IMR-90 (cell line): ENCODE measurements around the gene AKAP7. TPM values are rescaled to one million over a fixed set of nuclear protein-coding genes. Genes with fewer than 3 reads are reported as not detected.

Experiments
- ATAC-seq: fragments of 200-7000 bp; cut with Tn5 transposase; 2 replicates; pipeline ENCODE4 v1.9.1; 2020; ENCODE audit warnings: low read depth, mild to moderate bottlenecking, moderate library complexity
- BruUV-seq: library from RNA; stranded (reverse); fragments of 400-500 nt; replicated peaks from 2 replicates; lab custom pipeline; 2021; lab: Mats Ljungman, UMichigan
- CTCF ChIA-PET: fragments of 300-600 bp; formaldehyde crosslinking; extraction: SDS; loops from one replicate; lab custom pipeline; 2021; ENCODE audit warnings: antibody characterized with exemption; lab: Yijun Ruan, JAX
- POLR2A ChIA-PET: fragments of 300-600 bp; sonication (Branson Sonifier 250); formaldehyde crosslinking; loops from one replicate; lab custom pipeline; 2022; ENCODE audit warnings: antibody characterized with exemption; ENCODE audit not compliant: unreplicated experiment; lab: Charles Lee
- DNase-seq: peaks from one replicate; pipeline ENCODE4 v3.0.0; 2013
- H2AFZ ChIP-seq: replicated peaks from 2 replicates; pipeline ENCODE3; 2013; ENCODE audit warnings: low read length, mild to moderate bottlenecking; ENCODE audit not compliant: poor library complexity
- H2AK5ac ChIP-seq: 2 replicates; pipeline ENCODE4 v1.6.1; 2013; ENCODE audit warnings: low read depth, low read length, inconsistent platforms
- H2AK9ac ChIP-seq: replicated peaks from 2 replicates; pipeline ENCODE3; 2013; ENCODE audit warnings: mild to moderate bottlenecking, low read depth, low read length, moderate library complexity; ENCODE audit not compliant: poor library complexity
- H2BK120ac ChIP-seq: 2 replicates; pipeline ENCODE4 v1.6.1; 2013; ENCODE audit warnings: low read depth, low read length, inconsistent platforms
- H2BK15ac ChIP-seq: 3 replicates; pipeline ENCODE4 v1.6.1; 2013; ENCODE audit warnings: low read depth, low read length, inconsistent platforms
- H2BK20ac ChIP-seq: 2 replicates; pipeline ENCODE4 v1.6.1; 2013; ENCODE audit warnings: low read depth, mild to moderate bottlenecking, inconsistent platforms, low read length, moderate library complexity
- H2BK5ac ChIP-seq: 2 replicates; pipeline ENCODE4 v1.6.1; 2013; ENCODE audit warnings: mild to moderate bottlenecking, low read depth, low read length, inconsistent platforms; ENCODE audit not compliant: poor library complexity, severe bottlenecking
- H3K14ac ChIP-seq: replicated peaks from 2 replicates; pipeline ENCODE4 v1.6.1; 2013; ENCODE audit warnings: low read depth, low read length, inconsistent platforms
- H3K18ac ChIP-seq: 2 replicates; pipeline ENCODE4 v1.6.1; 2013; ENCODE audit warnings: low read depth, low read length, control low read depth
- H3K23ac ChIP-seq: 2 replicates; pipeline ENCODE4 v1.6.1; 2013; ENCODE audit warnings: low read depth, low read length, inconsistent platforms
- H3K27ac ChIP-seq: 2 replicates; pipeline ENCODE4 v1.5.1; 2013; ENCODE audit warnings: mild to moderate bottlenecking, control low read depth, low read length; ENCODE audit not compliant: insufficient read depth
- H3K27me3 ChIP-seq: 2 replicates; pipeline ENCODE4 v1.6.1; 2013; ENCODE audit warnings: low read length; ENCODE audit not compliant: control insufficient read depth, insufficient read depth
- H3K36me3 ChIP-seq: 2 replicates; pipeline ENCODE4 v1.6.1; 2013; ENCODE audit warnings: low read length, mixed read lengths; ENCODE audit not compliant: control insufficient read depth, insufficient read depth
- H3K4ac ChIP-seq: 2 replicates; pipeline ENCODE4 v1.6.1; 2013; ENCODE audit warnings: low read depth, low read length, inconsistent platforms
- H3K4me1 ChIP-seq: 2 replicates; pipeline ENCODE4 v1.6.1; 2013; ENCODE audit warnings: low read length, mixed read lengths; ENCODE audit not compliant: control insufficient read depth, insufficient read depth
- H3K4me2 ChIP-seq: 2 replicates; pipeline ENCODE4 v1.6.1; 2013; ENCODE audit warnings: low read depth, mild to moderate bottlenecking, control low read depth, low read length, moderate library complexity
- H3K4me3 ChIP-seq: 2 replicates; pipeline ENCODE4 v1.5.1; 2013; ENCODE audit warnings: low read depth, mild to moderate bottlenecking, control low read depth, low read length, moderate library complexity; ENCODE audit not compliant: insufficient read depth
- H3K56ac ChIP-seq: 2 replicates; pipeline ENCODE4 v1.6.1; 2013; ENCODE audit warnings: low read length, inconsistent platforms; ENCODE audit not compliant: insufficient read depth; ENCODE audit errors: extremely low read depth
- H3K79me1 ChIP-seq, 2 experiments: 2 replicates each; pipeline ENCODE4 v1.6.1; 2013; ENCODE audit warnings: low read length in 2 of 2, inconsistent platforms in 1 of 2, low read depth in 1 of 2
- H3K9ac ChIP-seq: 2 replicates; pipeline ENCODE4 v1.6.1; 2013; ENCODE audit warnings: low read depth, low read length, control low read depth
- H3K9me1 ChIP-seq: 2 replicates; pipeline ENCODE4 v1.6.1; 2013; ENCODE audit warnings: low read length, inconsistent platforms; ENCODE audit not compliant: insufficient read depth
- H3K9me3 ChIP-seq: 2 replicates; pipeline ENCODE4 v1.6.1; 2013; ENCODE audit warnings: low read length; ENCODE audit not compliant: control insufficient read depth, insufficient read depth
- H4K20me1 ChIP-seq: 2 replicates; pipeline ENCODE4 v1.6.1; 2013; ENCODE audit warnings: low read length, inconsistent platforms; ENCODE audit not compliant: insufficient read depth
- H4K5ac ChIP-seq: 2 replicates; pipeline ENCODE4 v1.6.1; 2013; ENCODE audit warnings: mild to moderate bottlenecking, low read depth, low read length, control low read depth
- H4K8ac ChIP-seq, 2 experiments: 2 replicates each; pipeline ENCODE4 v1.6.1; 2013; ENCODE audit warnings: low read depth in 2 of 2, low read length in 2 of 2, control low read depth in 1 of 2, inconsistent platforms in 1 of 2
- H4K91ac ChIP-seq: 2 replicates; pipeline ENCODE4 v1.6.1; 2013; ENCODE audit warnings: low read depth, low read length, inconsistent platforms; ENCODE audit not compliant: insufficient read depth
- CHD1 ChIP-seq: IDR thresholded peaks from 2 replicates; pipeline ENCODE4 v1.6.1; 2012; ENCODE audit warnings: low read depth, low read length, improper control_type of control experiment
- MAFK ChIP-seq: IDR thresholded peaks from 2 replicates; pipeline ENCODE4 v1.6.1; 2012; ENCODE audit warnings: low read depth, low read length, improper control_type of control experiment
- WGBS, 2 experiments: methylation state at CpG; one replicate each; pipeline versions ENCODE4 v1.1.5 to v1.1.7; 2013; ENCODE audit warnings: missing lambda C conversion rate in 2 of 2; ENCODE audit not compliant: insufficient read length in 1 of 2; ENCODE audit errors: extremely low coverage in 2 of 2; 5-methylcytosine and 5-hydroxymethylcytosine counted together
- dilution Hi-C: fragments of 300-500 bp; cut with HindIII; formaldehyde crosslinking; loops from one replicate; pipeline ENCODE4 v1.14.3; 2018; ENCODE audit warnings: low sequenced_read_pairs; ENCODE audit not compliant: unreplicated experiment
- in situ Hi-C: fragments of 300-500 bp; cut with MboI; formaldehyde crosslinking; loops from 3 replicates; pipeline ENCODE4 v1.14.3; 2019; ENCODE audit warnings: low sequenced_read_pairs, inconsistent platforms, mixed read lengths
- intact Hi-C: fragments of 100-400 bp; cut with micrococcal nuclease; formaldehyde crosslinking; loops from 2 replicates; pipeline ENCODE4 v1.10.0; 2022
- polyA plus RNA-seq, 3 experiments: library from polyadenylated mRNA; depleted of rRNA; stranded (reverse); fragments of >200 nt; gene quantifications; 2 replicates each; pipeline ENCODE4 v1.2.3, GENCODE V29; 2012; ENCODE audit warnings: low replicate concordance in 1 of 3
- total RNA-seq: library from RNA; depleted of rRNA; stranded (reverse); fragments of >200 nt; gene quantifications from 2 replicates; pipeline ENCODE4 v1.2.3, GENCODE V29; 2012

The AKAP7 gene
- total and polyA plus RNA-seq, 2 of the 4 experiments (the other 2 are of a cell fraction): 0.54 to 1.1 TPM

DNA sequence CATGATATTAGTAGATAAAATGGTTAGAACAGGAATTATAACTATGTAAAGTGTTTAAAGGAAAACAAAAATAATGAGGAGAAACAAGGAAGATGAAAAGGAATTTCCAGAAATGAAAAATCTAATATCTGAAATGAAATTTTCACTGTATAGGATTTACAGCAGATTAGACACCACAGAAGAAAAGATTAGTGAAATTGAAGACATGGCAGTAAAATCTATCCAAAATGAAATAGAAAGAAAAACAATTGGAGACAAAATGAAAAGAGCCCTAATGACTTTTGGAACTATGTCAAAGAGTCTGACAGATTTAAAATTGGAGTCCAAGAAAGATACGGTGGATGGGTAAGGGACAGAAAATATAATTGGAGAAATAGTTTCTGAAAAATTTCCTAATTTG lies 174.2 kb downstream of the AKAP7 start:
- H4K5ac ChIP-seq: no peak overlapping the region
- peaks cover 1% of the 10 kb centered on the region; the same call in 1 of the 2 replicates for H3K9me3 ChIP-seq
- ChIA-PET CTCF (no interaction called here), POLR2A (no interaction called here)
- no peak for ATAC-seq
- no peaks in the 10 kb centered on the region for H3K79me1 ChIP-seq
- H3K9ac ChIP-seq: no peak overlapping the region
- H2BK15ac ChIP-seq: no peak overlapping the region
- H2AFZ ChIP-seq: no peak overlapping the region
- no peak overlapping the region for H3K4ac ChIP-seq
- H2BK20ac ChIP-seq: no peak overlapping the region
- H2BK5ac ChIP-seq: no peak overlapping the region
- no peak overlapping the region for H4K91ac ChIP-seq
- no peak overlapping the region for H4K8ac ChIP-seq
- H3K4me1 ChIP-seq: no peaks in the 10 kb centered on the region
- in situ Hi-C loops: no loop called here
- no peaks in the 10 kb centered on the region for H3K9me1 ChIP-seq
- BruUV-seq: no TSS peak
- no peak overlapping the region for H3K14ac ChIP-seq
- H3K36me3 ChIP-seq: no peaks in the 10 kb centered on the region
- no peak overlapping the region for H3K27ac ChIP-seq
- no peak overlapping the region for H3K4me2 ChIP-seq
- no peak overlapping the region for H3K56ac ChIP-seq
- H4K20me1 ChIP-seq: no peaks in the 10 kb centered on the region
- no peak for DNase-seq
- no peak overlapping the region for H2AK9ac ChIP-seq
- H3K23ac ChIP-seq: no peak overlapping the region
- no CpG with 5 or more reads among the region's 1 CpG for WGBS, 2 experiments
- dilution Hi-C loops: no loop called here
- intact Hi-C loops: no loop called here
- no peak overlapping the region for H3K18ac ChIP-seq
- H2AK5ac ChIP-seq: no peak overlapping the region
- no peak overlapping the region for H3K4me3 ChIP-seq
- no peaks in the 10 kb centered on the region; the same call in 1 of the 2 replicates for H3K27me3 ChIP-seq
- TF ChIP-seq MAFK (no peak), CHD1 (no peak)
- H2BK120ac ChIP-seq: no peak overlapping the region
